ENCODE measurements around the gene FBXW8. TPM values are rescaled to one million over a fixed set of nuclear protein-coding genes. Genes with fewer than 3 reads are reported as not detected.

The FBXW8 gene
- total and polyA plus RNA-seq, 2 experiments from 2014 or later = 17.0 to 20.6 TPM

DNA sequence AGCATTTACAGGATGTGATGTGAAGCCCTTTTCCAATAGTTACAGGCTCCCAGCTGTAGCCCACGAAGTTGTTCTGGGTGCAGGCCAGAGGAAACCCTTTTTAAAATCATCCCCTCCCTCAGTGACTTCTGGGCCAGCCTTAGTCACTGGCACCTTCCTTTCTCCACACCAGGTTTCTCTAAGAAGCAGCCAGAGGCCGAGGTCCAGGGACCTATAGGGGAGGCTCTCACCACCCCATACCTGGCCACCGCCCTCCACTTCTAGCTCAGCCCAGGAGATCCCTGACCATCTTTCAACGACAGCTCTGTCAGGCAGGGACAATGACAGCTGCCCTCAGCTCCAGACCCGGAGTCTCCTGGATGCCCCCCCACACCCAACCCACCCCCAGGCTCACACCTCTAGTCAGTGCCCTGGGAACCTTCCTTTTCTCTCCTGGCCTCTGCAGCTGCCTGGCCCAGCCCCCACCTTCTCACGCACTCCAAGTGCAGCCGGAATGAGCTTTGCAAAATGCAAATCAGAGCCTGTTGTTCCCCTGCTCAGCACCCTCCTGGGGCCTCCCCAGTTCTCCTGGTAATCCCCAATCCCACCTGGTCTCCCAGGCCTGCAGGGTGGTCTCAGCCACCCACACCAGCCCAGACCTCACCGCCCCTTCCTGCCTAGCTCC lies 141.8 kb downstream of the FBXW8 start:
- no peak overlapping the region for H3K27ac ChIP-seq
- TF ChIP-seq EZH2 (IDR thresholded peaks at IDR 0.05; ENCODE audit: borderline replicate concordance) (no peak), EZH2phosphoT487 (IDR thresholded peaks at IDR 0.05; ENCODE audit: low read depth, severe bottlenecking, unreplicated experiment) (no peak)
- TF ChIP-seq, protein P1, sequence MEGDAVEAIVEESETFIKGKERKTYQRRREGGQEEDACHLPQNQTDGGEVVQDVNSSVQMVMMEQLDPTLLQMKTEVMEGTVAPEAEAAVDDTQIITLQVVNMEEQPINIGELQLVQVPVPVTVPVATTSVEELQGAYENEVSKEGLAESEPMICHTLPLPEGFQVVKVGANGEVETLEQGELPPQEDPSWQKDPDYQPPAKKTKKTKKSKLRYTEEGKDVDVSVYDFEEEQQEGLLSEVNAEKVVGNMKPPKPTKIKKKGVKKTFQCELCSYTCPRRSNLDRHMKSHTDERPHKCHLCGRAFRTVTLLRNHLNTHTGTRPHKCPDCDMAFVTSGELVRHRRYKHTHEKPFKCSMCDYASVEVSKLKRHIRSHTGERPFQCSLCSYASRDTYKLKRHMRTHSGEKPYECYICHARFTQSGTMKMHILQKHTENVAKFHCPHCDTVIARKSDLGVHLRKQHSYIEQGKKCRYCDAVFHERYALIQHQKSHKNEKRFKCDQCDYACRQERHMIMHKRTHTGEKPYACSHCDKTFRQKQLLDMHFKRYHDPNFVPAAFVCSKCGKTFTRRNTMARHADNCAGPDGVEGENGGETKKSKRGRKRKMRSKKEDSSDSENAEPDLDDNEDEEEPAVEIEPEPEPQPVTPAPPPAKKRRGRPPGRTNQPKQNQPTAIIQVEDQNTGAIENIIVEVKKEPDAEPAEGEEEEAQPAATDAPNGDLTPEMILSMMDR (IDR thresholded peaks at IDR 0.05; ENCODE audit: poor library complexity) = no peak
- H3K79me2 ChIP-seq = no peaks in the 10 kb centered on the region
- no peak overlapping the region for H3K4me2 ChIP-seq
- no peak for DNase-seq (ENCODE audit: low spot score)
- H3K9me2 ChIP-seq (replicated peaks; ENCODE audit: insufficient read depth) = no peaks in the 10 kb centered on the region
- H3K27me3 ChIP-seq = no peaks in the 10 kb centered on the region
- no peak overlapping the region for H3K4me3 ChIP-seq
- no peak overlapping the region for H2AFZ ChIP-seq
- H3K36me3 ChIP-seq (replicated peaks; ENCODE audit: insufficient read depth, low read depth) = no peaks in the 10 kb centered on the region
- H3K4me1 ChIP-seq (ENCODE audit: insufficient read depth) = peaks cover 5% of the 10 kb centered on the region
- H3K9me3 ChIP-seq (ENCODE audit: low read depth) = no peaks in the 10 kb centered on the region
- WGBS (ENCODE audit: low lambda C conversion rate, missing lambda C conversion rate) = 59% methylated on average over 8 of the region's 8 CpGs
- H4K20me1 ChIP-seq (ENCODE audit: insufficient read depth, poor library complexity, severe bottlenecking) = no peaks in the 10 kb centered on the region

DNA sequence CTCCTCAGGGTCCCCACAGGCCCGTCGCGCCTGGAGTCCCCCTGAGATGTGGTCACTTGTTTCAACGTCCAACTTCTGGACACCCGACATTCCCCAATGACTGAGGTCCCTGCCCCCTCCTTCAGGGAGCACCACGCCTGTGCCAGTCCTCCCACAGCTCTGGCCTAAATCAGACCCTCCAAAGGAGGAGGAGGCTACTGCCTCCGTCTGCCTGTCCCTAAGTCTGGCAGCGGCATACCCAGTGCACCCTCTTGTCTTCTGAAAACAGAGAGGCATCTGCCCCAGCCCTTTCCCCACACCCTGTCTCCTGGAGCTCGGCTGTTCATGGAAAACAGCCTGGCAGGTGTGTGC lies 142.3 kb downstream of the FBXW8 start:
- Histone ChIP-seq H4K20me1 (ENCODE audit: insufficient read depth, poor library complexity, severe bottlenecking) (no peaks in the 10 kb centered on the region), H3K4me2 (no peak overlapping the region), H3K4me3 (no peak overlapping the region), H3K4me1 (ENCODE audit: insufficient read depth) (no peaks in the 10 kb centered on the region), H3K27ac (no peak overlapping the region), H3K9me2 (replicated peaks; ENCODE audit: insufficient read depth) (no peaks in the 10 kb centered on the region), H3K27me3 (no peaks in the 10 kb centered on the region), H3K9me3 (ENCODE audit: low read depth) (no peaks in the 10 kb centered on the region), H3K36me3 (replicated peaks; ENCODE audit: insufficient read depth, low read depth) (no peaks in the 10 kb centered on the region), H3K79me2 (no peaks in the 10 kb centered on the region), H2AFZ (no peak overlapping the region)
- WGBS (ENCODE audit: low lambda C conversion rate, missing lambda C conversion rate) = 77% methylated on average over 9 of the region's 9 CpGs
- TF ChIP-seq, protein P1 (IDR thresholded peaks at IDR 0.05; ENCODE audit: poor library complexity) = no peak
- TF ChIP-seq EZH2 (IDR thresholded peaks at IDR 0.05; ENCODE audit: borderline replicate concordance) (no peak), EZH2phosphoT487 (IDR thresholded peaks at IDR 0.05; ENCODE audit: low read depth, severe bottlenecking, unreplicated experiment) (no peak)
- DNase-seq (ENCODE audit: low spot score) = no peak

DNA sequence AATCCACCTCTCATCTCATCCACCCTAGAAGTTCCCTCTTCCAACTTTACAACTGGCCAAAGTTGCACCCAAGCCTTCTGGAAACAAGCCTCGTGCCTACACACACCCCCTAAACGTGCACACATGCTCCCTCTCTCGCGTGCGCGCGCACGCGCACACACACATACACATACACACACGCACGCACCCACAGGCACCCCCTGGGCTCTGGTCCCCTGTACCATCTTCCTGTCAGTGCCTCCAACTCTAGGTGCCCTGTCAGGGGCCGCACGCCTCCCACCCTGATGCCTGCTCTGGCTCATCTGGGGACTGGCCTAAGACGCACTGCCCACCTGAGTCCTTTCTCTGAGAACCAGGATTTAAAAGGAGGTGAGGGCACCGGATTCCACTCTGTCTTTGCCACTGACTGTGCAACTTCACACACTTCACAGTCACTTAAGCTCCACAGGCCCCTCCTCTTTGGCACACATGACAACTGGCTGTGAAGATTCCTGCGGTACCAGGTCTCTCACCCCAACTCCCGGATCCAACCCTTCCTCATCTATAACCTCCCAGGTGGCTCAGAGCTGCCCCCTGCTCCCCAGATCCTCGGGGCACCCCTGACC lies 142.9 kb downstream of the FBXW8 start:
- DNase-seq (ENCODE audit: low spot score) = no peak
- Histone ChIP-seq H3K36me3 (replicated peaks; ENCODE audit: insufficient read depth, low read depth) (no peaks in the 10 kb centered on the region), H3K27ac (no peak overlapping the region), H3K4me2 (no peak overlapping the region), H3K9me3 (ENCODE audit: low read depth) (no peaks in the 10 kb centered on the region), H4K20me1 (ENCODE audit: insufficient read depth, poor library complexity, severe bottlenecking) (no peaks in the 10 kb centered on the region), H3K9me2 (replicated peaks; ENCODE audit: insufficient read depth) (no peaks in the 10 kb centered on the region), H3K27me3 (no peaks in the 10 kb centered on the region), H3K4me3 (no peak overlapping the region), H2AFZ (no peak overlapping the region), H3K79me2 (no peaks in the 10 kb centered on the region), H3K4me1 (ENCODE audit: insufficient read depth) (no peaks in the 10 kb centered on the region)
- WGBS (ENCODE audit: low lambda C conversion rate, missing lambda C conversion rate) = 91% methylated on average over 18 of the region's 18 CpGs
- TF ChIP-seq, protein P1 (IDR thresholded peaks at IDR 0.05; ENCODE audit: poor library complexity) = no peak
- no peak for TF ChIP-seq EZH2phosphoT487 (IDR thresholded peaks at IDR 0.05; ENCODE audit: low read depth, severe bottlenecking, unreplicated experiment)
- no peak for TF ChIP-seq EZH2 (IDR thresholded peaks at IDR 0.05; ENCODE audit: borderline replicate concordance)
